Measurements from ENCODE around the gene CILP2. TPM values are rescaled to one million over a fixed set of nuclear protein-coding genes. Genes with fewer than 3 reads are reported as not detected.
A peak's percentile ranks its signal among the peaks of the same experiment; 100 is the strongest.

CILP2 gene
- polyA plus RNA-seq (ENCODE audit: insufficient read length in 4 of 4), result under 1 TPM; 0.13 to 0.20 (median 0.16) TPM

GRCh38 chr19:19538061-19538784 lies at the start of gene CILP2:
CILP2 (plus strand) TSS chr19:19538265; CDS start chr19:19538350, 85 bp downstream.
- DNase-seq (ENCODE audit: low read depth in 4 of 4, low spot score in 3 of 4), result no peak

GRCh38 chr19:19488875-19489690 lies 49.0 kb upstream of the CILP2 start:
- DNase-seq (ENCODE audit: low read depth in 4 of 4, low spot score in 3 of 4), result peak; percentile 82 to 92 (median 87)

- no peak for DNase-seq (ENCODE audit: low read depth in 4 of 4, low spot score in 3 of 4)
Observed at GRCh38 chr19:19489804-19490204, 48.3 kb upstream of the CILP2 start.

- DNase-seq (ENCODE audit: low read depth in 4 of 4, low spot score in 3 of 4), result peak; percentile 70 to 77 (median 75)
Observed at GRCh38 chr19:19490214-19490968, 47.7 kb upstream of the CILP2 start.

- no peak for DNase-seq (ENCODE audit: low read depth in 4 of 4, low spot score in 3 of 4)
Observed at GRCh38 chr19:19491321-19492025, 46.6 kb upstream of the CILP2 start.

GRCh38 chr19:19492026-19492610 lies 45.9 kb upstream of the CILP2 start:
- DNase-seq (ENCODE audit: low read depth in 4 of 4, low spot score in 3 of 4), result no peak

GRCh38 chr19:19493841-19494546 lies 44.1 kb upstream of the CILP2 start:
- no peak for DNase-seq (ENCODE audit: low read depth in 4 of 4, low spot score in 3 of 4)

GRCh38 chr19:19495614-19496603 lies 42.2 kb upstream of the CILP2 start:
- no peak for DNase-seq (ENCODE audit: low read depth in 4 of 4, low spot score in 3 of 4)

GRCh38 chr19:19498255-19498991 lies 39.6 kb upstream of the CILP2 start:
- no peak for DNase-seq (ENCODE audit: low read depth in 4 of 4, low spot score in 3 of 4)

- DNase-seq (ENCODE audit: low read depth in 4 of 4, low spot score in 3 of 4), result no peak
Observed at GRCh38 chr19:19499272-19499995, 38.6 kb upstream of the CILP2 start.

GRCh38 chr19:19500975-19501644 lies 37.0 kb upstream of the CILP2 start:
- no peak for DNase-seq (ENCODE audit: low read depth in 4 of 4, low spot score in 3 of 4)

- DNase-seq (ENCODE audit: low read depth in 4 of 4, low spot score in 3 of 4), result no peak
Observed at GRCh38 chr19:19501798-19502197, 36.3 kb upstream of the CILP2 start.

- DNase-seq (ENCODE audit: low read depth in 4 of 4, low spot score in 3 of 4), result no peak
Observed at GRCh38 chr19:19502281-19502680, 35.8 kb upstream of the CILP2 start.

- DNase-seq (ENCODE audit: low read depth in 4 of 4, low spot score in 3 of 4), result no peak
Observed at GRCh38 chr19:19502808-19503602, 35.1 kb upstream of the CILP2 start.

Measured in left renal pelvis (tissue), 4 donors.